Activated CD4-positive, CD25-positive, alpha-beta regulatory T cell treated with anti-CD3 and anti-CD28 coated beads, Interleukin-2, amount 50 U/mL, for 16 hours (primary cell): ENCODE results near the gene PFKFB4.

Experiments used
- DNase-seq: peaks from one replicate; pipeline ENCODE4 v3.0.0-alpha.2; 2020; ENCODE audit warnings: low read depth, low spot score

PFKFB4 gene

GRCh38 chr3:48556796-48557626 lies at the start of gene PFKFB4:
TSS of gene PFKFB4 (minus strand) at chr3:48556803. CDS start at chr3:48556777, 26 bp downstream.
- DNase-seq, result peak; percentile 97

GRCh38 chr3:48601622-48601994 lies 45.0 kb upstream of the PFKFB4 start:
- DNase-seq, result no peak

- DNase-seq, result no peak
Observed at GRCh38 chr3:48600711-48601621, 44.4 kb upstream of the PFKFB4 start.

GRCh38 chr3:48599509-48600285 lies 43.1 kb upstream of the PFKFB4 start:
- DNase-seq, result no peak

- no peak for DNase-seq
Observed at GRCh38 chr3:48599077-48599501, 42.5 kb upstream of the PFKFB4 start.

- DNase-seq, result no peak
Observed at GRCh38 chr3:48598323-48599076, 41.9 kb upstream of the PFKFB4 start.

GRCh38 chr3:48597408-48597800 lies 40.8 kb upstream of the PFKFB4 start:
- DNase-seq, result no peak

- DNase-seq, result no peak
Observed at GRCh38 chr3:48596676-48597407, 40.2 kb upstream of the PFKFB4 start.

- no peak for DNase-seq
Observed at GRCh38 chr3:48596157-48596556, 39.6 kb upstream of the PFKFB4 start.

GRCh38 chr3:48595526-48596121 lies 39.0 kb upstream of the PFKFB4 start:
- DNase-seq, result no peak

GRCh38 chr3:48595075-48595525 lies 38.5 kb upstream of the PFKFB4 start, which contains the start of gene COL7A1:
TSS of gene COL7A1 (minus strand) at chr3:48595329. CDS start at chr3:48595159, 170 bp downstream.
- no peak for DNase-seq

- DNase-seq, result no peak
Observed at GRCh38 chr3:48594417-48595049, 37.9 kb upstream of the PFKFB4 start.

- DNase-seq, result no peak
Observed at GRCh38 chr3:48593337-48593736, 36.7 kb upstream of the PFKFB4 start.

GRCh38 chr3:48592519-48593087 lies 36.0 kb upstream of the PFKFB4 start:
- DNase-seq, result no peak

GRCh38 chr3:48591886-48592518 lies 35.4 kb upstream of the PFKFB4 start:
- DNase-seq, result no peak

- DNase-seq, result no peak
Observed at GRCh38 chr3:48591436-48591835, 34.8 kb upstream of the PFKFB4 start.

- no peak for DNase-seq
Observed at GRCh38 chr3:48588230-48588629, 31.6 kb upstream of the PFKFB4 start.

GRCh38 chr3:48587686-48588085 lies 31.1 kb upstream of the PFKFB4 start:
- no peak for DNase-seq
